GM21515 (cell line): Measurements from ENCODE around the gene ST3GAL4.
A peak's percentile ranks its signal among the peaks of the same experiment; 100 is the strongest.
"Not testable (repeated sequence)": the region's sequence is repeated elsewhere in the genome, so short reads cannot be mapped to it uniquely, and the experiment has no call there.

Experiments used
- ATAC-seq: cut with Tn5 transposase; IDR thresholded peaks from one replicate; pipeline ENCODE4 v1.9.1; 2021; ENCODE audit not compliant: unreplicated experiment

Gene ST3GAL4

DNA sequence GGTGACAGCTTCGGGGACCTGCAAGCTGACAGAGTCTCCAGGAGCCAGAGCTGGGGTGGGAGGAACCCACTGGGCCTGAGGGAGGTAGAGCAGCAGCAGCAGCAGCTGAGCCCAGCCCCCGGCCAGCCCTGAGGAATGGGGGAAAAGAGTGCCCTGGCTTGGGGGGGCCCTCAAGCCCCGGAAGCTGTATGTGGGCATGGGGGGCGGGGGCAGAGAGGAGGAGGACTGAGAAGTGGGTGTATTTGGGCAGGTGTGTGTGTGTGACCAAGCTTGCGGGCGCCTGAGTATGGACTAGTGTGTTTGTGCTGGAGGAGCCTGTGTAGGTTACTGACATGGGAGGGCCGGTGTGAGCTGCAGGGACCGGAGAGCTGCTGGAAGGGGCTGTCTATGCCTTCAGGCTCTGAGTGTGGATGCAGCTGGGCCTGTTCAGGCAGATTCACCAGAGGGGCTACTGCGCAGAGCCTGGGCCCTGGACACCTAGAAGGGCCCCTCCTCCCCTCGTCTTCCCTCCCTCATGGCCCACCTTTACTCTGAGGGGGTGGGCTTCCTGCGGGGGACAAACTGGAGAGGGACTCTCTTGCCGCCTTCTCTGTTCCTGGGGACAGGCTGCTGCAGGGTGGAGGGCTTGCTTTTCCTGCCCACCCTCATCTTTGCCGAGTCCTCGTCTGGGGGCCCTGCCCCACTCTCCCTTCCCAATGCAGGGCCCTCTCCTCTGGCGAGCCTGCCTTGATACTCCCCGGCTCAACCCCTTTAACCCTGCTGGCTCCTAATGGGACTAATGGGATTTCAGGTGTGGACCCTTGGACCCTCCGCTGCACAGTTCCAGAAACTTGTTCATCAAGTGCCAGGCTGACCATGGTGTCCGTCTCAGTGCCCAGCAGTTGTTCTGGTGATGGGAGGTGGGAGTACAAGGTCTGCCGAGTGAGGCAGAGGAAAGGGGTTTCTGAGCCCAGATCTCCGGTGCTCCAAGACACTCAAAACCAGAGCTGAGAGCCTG, 28.2 kb downstream of the ST3GAL4 start:
- ATAC-seq = no peak

DNA sequence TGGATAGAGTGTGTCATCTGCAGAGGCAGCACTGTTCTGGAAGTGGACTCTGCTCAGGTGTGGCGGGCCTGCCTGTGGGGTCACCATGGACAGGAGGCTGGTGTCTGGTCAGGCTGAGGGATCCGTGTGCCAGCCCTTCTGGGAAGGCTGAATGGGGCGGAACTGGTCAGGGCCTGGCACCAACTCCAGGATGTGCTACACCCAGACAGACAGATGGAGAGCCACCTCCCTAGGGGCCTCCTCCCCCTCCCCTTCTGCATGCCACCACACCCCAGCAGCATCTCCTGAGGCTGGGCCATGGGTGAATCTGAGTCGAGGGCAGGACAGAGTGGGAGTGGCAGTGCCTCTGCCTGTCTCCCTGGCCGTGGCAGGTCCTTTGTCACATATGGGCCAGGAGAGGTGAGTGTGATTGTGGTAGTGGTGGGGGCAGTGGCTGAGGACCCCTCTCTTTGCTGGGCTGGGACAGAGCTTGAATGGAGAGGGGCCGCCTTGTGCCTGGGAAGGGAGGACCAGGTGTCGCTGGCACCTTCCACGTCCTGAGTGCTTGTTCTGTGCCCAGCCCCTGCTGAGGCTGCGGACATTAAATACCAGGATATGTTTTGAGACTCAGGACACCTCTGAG, 29.1 kb downstream of the ST3GAL4 start:
- no peak for ATAC-seq

DNA sequence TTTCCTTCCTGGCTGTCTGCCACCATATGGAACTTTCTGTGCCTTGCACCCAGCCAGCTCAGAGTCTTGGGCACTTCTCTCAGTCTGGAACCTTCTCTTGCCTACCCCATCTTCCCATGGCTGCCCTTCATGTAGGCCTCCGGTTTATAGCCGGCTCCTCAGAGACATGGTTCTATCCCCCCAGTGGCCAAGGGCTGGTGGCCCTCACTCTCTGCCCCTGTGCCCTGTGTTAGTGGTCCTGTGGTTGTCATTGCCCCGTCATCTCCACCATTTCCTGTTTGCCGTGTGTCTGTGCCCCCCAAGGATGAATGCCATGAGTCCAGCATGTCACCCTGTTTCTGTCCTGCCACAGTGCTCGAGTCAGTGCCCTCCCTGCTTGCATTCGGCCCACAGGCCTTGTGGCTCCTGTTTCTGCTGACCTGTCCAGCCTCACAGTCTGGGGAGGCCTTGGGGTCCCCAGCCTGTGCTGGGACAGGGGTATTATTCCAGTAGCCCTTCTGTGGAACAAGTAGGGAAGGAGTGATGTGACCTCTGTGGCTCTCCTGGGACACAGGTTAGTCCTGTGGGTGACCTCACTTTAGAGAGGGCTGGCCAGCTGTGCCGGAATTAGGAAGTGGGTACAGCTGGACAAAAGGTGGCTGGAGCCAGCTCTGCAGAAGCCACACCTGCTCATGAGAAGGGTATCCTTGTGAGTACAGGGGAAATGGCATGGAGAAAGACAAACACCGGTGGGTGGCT, 30.7 kb downstream of the ST3GAL4 start:
- ATAC-seq = no peak

DNA sequence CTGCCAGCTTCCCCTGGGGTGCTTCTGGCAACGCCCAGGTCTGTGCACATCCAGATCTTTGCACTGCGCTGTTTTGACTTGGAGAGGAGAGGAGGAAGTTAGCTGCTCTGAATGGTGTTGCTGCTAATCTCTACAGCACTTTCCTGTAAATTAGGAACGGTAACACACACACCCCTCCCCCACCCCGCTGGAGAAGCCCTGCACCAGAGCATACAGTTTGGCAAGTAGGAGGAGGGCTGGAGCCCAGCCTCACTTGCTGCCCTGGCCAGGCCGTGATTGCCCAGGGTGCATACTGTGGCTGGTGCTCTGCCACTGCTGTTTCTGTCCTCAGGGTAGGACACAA, 31.2 kb downstream of the ST3GAL4 start:
- ATAC-seq = not testable (repeated sequence)

DNA sequence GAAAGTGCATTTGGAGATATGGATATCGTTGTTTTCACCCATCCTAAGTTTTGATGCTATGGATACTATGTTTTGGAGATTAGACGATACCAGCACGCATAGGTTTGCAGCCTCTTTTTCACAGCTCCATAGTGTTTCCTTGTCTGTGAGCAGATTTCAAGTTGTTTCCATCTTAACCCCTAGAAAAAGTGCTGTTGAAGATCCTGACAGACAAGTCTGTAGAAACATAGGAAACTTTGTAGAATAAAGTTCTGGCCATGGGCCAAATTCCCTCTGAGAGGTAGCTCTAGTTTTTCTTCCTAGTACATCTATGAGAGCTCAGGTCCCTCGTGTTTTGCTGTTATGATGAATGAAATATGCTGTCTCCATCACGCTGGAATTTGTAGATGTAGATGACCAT, 32.4 kb downstream of the ST3GAL4 start:
- no peak for ATAC-seq

DNA sequence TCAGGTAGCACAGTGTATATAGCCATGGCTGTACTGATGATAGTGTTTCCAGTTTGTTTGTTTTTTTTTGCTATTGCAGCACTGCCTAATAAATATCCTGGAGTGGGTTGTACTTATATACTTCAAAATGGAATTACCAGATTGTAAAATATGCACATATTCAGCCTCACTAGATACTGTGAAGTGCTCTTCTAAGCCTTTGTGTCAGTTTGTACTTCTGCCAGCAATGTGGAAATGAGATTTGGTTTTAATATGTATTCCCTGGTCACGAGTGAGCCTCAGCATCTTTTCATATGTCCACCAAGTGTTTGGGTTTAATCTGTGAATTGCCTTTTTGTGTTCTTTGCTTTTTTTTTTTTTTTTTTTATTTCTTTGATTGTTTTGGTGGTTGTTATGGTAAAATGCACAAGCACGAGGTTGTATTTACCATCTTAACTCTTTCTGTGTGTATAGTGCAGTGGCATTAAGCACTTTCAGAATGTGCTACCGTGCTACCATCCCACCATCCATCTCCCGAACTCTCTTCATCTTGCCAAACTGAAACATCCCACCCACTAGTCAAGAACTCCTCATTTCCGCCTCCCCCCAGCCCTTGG, 34.9 kb downstream of the ST3GAL4 start:
- no peak for ATAC-seq

DNA sequence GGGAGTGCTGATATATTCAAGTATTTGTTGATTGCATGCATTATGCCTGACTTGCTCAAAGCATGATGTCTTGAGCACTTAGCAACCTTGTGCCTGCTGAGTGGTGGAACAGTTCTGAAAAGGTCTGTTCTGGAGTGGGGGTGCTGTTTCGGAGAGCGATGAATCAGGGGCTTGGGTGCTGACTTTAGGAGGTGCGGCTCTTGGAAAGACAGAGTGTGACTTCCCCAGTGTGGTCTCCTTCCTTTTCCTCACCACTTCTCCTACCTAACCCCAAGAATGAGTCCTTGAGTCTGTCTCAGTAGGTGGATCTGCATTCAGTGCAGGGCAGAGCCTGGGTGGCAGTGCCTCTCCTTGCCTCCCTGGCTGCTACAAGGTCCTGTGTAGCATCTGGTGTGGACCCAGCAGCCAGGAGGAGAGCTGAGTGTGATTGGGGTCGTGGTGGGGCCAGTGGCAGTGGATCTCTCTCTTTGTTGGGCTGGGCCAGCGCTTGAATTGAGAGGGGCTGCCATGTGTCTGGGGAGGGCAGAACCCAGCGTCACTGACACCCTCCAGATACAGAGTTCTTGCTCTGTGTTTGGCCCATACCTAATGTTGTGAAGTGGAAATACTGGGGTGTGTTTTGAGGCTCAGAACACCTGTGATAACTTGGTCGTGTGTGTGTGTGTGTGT, 35.9 kb downstream of the ST3GAL4 start:
- no peak for ATAC-seq

DNA sequence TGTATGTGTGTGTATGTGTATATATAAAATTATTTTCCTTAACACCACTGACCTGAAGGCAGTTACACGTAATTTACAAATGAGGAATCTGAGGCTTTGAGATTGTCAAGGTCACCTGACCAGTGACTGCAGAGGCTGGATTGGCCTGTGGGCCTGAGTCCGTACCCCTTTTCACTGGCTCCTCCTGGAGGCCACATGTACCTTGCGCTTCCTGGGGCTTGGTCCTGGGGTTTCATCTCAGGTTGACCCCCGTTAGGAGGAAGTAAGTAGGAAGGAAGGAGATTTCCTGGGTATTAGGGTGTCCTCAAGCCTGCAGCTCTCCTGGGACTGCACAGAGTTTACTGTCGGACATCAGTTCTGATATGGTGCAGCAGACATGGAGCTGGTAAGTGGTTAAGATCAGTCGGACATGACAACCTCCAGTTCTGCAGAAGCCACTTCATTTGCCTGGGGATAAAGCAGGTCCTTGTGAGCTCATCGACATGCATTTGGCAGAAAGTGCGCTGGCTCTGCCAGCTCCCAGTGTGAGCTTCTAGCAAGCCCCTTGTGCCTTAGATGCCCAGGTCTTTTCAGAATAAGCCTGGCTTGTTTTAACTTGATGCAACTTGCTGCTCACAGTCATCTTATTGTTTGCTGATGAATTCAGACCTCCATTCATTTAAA, 36.6 kb downstream of the ST3GAL4 start:
- peak; percentile 78 for ATAC-seq

DNA sequence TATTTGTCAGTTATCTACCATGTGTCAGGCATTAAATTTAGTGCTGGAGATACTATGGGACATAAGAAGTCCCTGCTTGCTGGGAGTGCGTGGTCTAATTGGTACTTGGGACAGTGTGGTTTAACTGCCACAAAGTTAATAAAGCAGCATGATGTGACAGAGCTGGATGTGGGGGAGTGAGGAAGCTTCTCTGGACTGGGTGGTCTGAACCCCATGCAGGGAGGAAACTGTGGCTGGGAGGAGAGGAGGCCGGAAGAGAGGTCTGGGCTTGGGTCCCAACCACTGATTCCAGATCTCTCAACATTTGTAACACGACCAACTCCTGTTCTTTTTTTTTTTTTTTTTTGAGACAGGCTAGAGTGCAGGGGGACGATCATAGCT, 37.1 kb downstream of the ST3GAL4 start:
- peak; percentile 30 for ATAC-seq

DNA sequence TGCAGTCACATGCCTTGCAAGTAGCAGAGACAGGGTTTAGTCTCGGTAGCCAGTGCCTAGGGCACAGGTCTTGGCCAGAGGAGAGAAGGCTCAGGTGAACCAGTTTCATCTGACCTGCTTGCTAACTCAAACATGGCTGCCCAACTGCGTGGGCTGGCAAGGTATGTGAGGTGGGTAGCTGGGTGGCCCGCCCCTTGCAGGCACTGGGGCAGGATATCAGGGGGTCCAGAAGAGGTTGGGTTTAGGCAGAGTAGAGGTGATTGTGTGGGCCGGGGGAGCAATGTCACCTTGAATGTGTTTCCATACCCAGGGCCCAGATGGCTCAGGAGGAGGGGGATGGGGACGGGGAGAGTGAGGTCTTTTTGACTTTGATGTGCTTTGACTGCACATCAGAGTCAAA, 37.7 kb downstream of the ST3GAL4 start:
- no peak for ATAC-seq

DNA sequence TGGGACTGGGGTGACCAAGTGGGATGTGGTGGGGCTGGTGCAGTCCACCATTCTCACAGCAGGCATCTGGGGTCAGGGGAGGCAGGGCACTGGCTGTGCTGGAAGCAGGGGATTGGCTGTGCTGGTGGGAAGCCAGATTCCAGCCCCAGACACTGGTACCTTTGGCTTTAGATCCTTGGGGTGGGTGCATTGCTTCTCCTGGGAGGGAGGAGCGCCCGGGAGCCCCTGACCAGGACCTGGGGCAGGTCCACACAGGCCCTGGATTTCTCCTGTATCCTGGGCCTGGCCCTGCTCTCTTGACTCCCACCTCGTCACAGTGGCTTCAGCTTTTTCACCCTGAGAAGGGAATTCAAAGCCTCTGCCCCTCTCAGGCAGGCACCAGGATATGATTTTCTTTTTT, 38.5 kb downstream of the ST3GAL4 start:
- ATAC-seq = no peak

DNA sequence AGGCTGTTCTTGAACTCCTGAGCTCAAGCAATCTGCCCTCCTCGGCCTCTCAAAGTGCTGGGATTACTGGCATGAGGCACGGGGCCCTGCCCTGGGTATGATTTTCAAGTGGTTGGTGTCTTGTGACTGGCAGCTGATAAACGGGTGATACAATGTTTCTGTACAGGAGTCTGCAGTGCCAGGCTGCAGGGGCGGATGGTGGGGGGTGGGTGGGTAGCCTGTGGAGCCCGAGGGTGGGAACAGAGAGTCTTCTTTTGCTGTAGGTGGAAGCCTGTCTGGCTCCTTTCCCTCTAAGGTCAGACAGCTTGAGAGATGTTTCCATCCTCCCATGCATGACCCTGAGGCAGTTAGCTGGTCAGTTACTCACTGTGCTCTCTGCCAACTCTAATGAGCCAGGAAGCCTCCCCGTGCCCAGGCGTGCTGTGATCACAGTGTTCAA, 39.2 kb downstream of the ST3GAL4 start:
- ATAC-seq = not testable (repeated sequence)

DNA sequence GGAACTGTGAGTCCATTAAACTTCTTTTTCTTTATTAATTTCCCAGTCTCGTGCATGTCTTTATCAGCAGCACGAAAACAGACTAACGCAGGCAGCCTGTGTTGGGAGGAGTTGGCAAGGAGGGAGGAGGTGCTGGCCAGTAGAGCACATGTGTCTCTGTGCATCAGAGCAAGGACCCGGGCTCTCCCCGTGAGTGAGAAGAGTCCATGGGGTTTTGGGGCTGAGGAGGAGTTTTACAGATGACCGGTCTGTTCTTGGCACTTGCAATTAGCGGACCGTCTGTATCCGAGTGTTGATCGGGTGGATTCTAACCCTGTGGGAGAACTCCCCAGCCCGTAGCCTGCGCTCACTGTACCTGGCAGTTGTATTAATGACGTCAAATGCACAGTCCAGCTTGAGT, 40.3 kb downstream of the ST3GAL4 start:
- not testable (repeated sequence) for ATAC-seq

DNA sequence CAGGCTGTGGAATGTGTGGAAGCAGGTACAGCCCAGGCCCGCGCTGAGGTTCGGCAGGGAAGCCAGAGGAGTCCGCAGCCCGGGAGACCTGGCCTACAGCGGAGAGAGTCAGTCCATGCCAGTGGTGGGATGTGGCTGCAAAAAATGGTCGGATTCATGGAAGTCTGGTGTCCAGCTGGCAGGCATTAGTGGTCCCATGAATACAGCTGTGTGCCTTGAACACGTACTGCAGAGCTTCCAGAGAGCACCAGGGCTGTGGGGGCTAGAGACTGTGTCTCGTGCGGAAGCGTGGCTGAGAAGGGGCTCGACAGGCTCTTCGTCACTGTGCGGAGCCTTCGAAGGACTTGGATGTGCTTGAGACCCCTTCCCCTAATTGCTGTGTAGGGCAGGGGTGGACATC, 40.8 kb downstream of the ST3GAL4 start:
- ATAC-seq = not testable (repeated sequence)

DNA sequence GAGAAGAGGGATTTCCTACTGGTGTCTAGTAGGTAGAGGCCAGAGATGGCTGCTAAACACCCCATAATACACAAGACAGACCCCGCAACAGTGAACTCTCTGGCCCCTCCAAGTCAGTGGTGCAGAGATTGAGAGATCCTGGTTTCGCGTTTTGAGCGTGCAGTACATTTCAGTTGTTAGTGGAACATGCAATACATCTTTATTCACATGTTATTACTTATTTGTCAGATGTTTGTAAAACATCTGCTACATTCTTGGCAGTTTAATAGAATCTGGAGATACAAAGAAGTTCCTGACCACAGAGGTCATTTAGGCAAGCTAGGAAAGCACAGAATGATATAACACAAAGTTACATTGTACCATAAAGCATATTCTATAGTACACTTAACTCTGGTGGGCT, 41.5 kb downstream of the ST3GAL4 start:
- ATAC-seq = no peak

DNA sequence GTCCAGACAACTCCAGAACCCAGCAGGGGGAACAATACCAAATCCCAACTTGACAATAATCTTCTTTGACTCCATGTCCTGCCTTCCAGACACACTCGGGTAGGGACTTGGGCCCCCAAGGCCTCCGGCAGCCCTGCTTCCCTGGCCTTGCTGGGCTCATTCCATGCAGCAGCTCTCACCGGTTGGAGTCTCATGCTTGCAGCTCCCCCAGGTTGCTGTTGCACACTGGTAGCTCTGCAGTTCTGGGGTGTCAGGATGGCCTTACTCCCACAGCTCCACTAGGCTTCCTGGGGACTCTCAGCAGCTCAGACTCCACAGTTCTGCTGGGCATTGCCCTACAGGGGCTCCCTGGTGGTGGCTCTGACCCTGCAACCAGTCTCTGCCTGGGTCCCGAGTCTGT, 42.8 kb downstream of the ST3GAL4 start:
- no peak for ATAC-seq

DNA sequence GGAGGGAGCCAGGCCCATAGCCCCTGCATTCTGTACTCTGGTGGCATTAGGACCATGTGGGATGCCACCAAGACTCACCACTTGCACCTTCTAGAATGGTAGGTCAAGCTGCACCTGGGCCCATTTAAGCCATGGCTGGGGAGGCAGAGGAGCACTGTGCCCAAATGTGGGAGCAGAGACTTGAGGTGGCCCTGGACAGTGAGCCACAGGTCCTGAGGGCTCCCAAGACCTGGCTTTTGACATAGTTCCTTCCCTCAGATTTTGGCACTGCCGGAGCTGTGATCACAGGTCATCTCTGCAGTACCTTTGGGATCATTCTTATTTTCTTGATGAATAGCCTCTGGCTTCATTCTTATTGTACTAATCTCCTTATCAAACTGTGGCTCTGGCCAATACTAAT, 43.2 kb downstream of the ST3GAL4 start:
- ATAC-seq = no peak

DNA sequence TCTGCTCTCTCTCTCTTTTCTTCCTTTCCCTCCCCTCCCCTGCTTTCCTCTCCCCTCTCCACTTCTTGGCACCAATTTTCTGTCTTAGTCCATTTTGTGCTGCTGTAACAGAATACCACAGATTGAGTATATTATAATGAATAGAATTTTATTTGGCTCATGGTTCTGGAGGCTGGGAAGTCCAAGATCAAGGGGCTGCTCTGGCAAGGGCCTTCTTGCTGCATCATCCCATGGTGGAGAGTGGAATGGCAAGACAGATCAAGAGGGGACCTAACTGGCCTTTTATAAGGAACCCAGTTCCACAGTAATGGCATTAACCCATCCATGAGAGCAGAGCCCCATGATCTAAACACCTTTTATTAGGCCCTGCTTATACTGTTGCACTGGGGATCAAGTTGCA, 44.5 kb downstream of the ST3GAL4 start:
- ATAC-seq = no peak

DNA sequence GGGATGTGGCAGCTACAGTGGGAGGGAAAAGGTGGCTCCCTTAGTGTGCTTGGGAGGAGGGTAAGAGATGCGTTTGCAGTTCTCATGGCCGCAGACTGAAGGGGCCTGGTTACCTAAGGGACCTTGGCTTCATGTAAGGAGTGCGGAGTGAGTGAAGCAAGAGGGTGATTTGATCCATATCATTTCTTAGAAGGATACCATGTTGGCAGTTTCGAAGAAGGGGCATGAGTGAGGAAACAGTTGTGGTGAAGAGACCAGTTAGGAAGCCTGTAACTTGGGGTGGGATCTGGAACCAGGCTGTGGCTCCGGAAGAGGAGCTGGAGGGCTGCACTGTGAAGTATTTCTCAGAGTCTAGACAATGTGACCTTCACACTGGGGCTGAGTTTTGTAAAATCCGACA, 45.0 kb downstream of the ST3GAL4 start:
- no peak for ATAC-seq

DNA sequence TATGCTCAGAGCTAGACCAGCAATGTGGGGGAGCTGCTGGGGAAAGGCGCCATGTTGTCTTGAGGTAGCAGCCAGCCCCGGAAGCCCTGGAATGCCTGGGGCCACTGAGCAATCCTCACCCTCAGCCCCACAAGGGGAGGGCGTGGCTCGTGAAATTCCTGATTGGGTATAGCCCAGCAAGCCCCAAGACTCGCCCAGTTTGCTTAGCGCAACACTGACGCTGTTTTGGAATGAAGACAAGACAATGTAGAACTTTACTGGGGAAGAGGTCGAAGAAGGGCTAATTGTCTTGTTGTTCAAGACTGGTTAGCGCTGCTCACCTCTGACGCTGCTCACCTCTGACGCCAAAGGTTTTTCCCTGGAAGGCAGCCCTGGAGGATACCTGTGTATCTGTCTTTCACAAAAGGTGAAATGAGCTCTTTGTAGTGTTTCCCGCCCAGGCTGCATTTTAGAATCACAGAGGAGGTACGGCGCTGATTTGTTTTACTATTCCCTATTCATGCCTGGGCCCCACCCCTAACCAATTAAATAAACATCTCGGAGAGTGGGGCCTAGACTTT, 47.6 kb downstream of the ST3GAL4 start:
- ATAC-seq = no peak
